ENCODE measurements around the gene NPR2. TPM values are rescaled to one million over a fixed set of nuclear protein-coding genes. Genes with fewer than 3 reads are reported as not detected.

NPR2 gene
- total and polyA plus RNA-seq, 5 experiments from 2014 or later, result 0.20 to 12.7 (median 0.94) TPM

- POLR2A ChIA-PET, result no interaction called here
- no peaks in the 10 kb centered on the region for H3K9me3 Mint-ChIP-seq
- H3K4me3 Mint-ChIP-seq, result no peak overlapping the region
- ATAC-seq (no peak), DNase-seq (no peak)
- no peaks in the 10 kb centered on the region for H3K27me3 Mint-ChIP-seq
- peaks cover 6 to 31% (median 13%) of the 10 kb centered on the region in 4 donors for H3K4me1 Mint-ChIP-seq
- peak overlapping the region in 2 of 10 donors; percentile 29 to 52 for H3K27ac Mint-ChIP-seq
- H3K36me3 Mint-ChIP-seq, result no peaks in the 10 kb centered on the region
Observed at GRCh38 chr9:35836595-35836994, 45.2 kb downstream of the NPR2 start.

GRCh38 chr9:35839926-35840325, 48.5 kb downstream of the NPR2 start:
- Mint-ChIP-seq H3K27ac (no peak overlapping the region), H3K4me3 (no peak overlapping the region), H3K36me3 (no peaks in the 10 kb centered on the region), H3K27me3 (no peaks in the 10 kb centered on the region), H3K9me3 (no peaks in the 10 kb centered on the region), H3K4me1 (peaks cover 9 to 33% (median 13%) of the 10 kb centered on the region in 4 donors)
- no peak for ATAC-seq
- no peak for DNase-seq
- POLR2A ChIA-PET, result no interaction called here

- ATAC-seq (no peak), DNase-seq (no peak)
- POLR2A ChIA-PET, result no interaction called here
- Mint-ChIP-seq H3K4me3 (no peak overlapping the region), H3K36me3 (no peaks in the 10 kb centered on the region), H3K27ac (no peak overlapping the region), H3K4me1 (peaks cover 17 to 42% (median 22%) of the 10 kb centered on the region in 4 donors), H3K9me3 (no peaks in the 10 kb centered on the region), H3K27me3 (no peaks in the 10 kb centered on the region)
Observed at GRCh38 chr9:35840881-35841644, 49.7 kb downstream of the NPR2 start.

- no peaks in the 10 kb centered on the region for H3K9me3 Mint-ChIP-seq
- POLR2A ChIA-PET, result no interaction called here
- H3K4me1 Mint-ChIP-seq, result peaks cover 17 to 43% (median 22%) of the 10 kb centered on the region in 4 donors
- no peak for DNase-seq
- no peaks in the 10 kb centered on the region for H3K36me3 Mint-ChIP-seq
- H3K4me3 Mint-ChIP-seq, result no peak overlapping the region
- no peaks in the 10 kb centered on the region for H3K27me3 Mint-ChIP-seq
- H3K27ac Mint-ChIP-seq, result no peak overlapping the region
- no peak for ATAC-seq
Observed at GRCh38 chr9:35841645-35841900, 50.2 kb downstream of the NPR2 start.

- no peaks in the 10 kb centered on the region for H3K27me3 Mint-ChIP-seq
- H3K36me3 Mint-ChIP-seq, result peaks cover 0 to 4% (median 0%) of the 10 kb centered on the region in 3 donors
- H3K9me3 Mint-ChIP-seq, result no peaks in the 10 kb centered on the region
- POLR2A ChIA-PET, result no interaction called here
- no peak overlapping the region for H3K4me3 Mint-ChIP-seq
- ATAC-seq (no peak), DNase-seq (no peak)
- H3K27ac Mint-ChIP-seq, result no peak overlapping the region
- H3K4me1 Mint-ChIP-seq, result peaks cover 14 to 49% (median 23%) of the 10 kb centered on the region in 4 donors
Observed at GRCh38 chr9:35842020-35842745, 50.8 kb downstream of the NPR2 start.

- Mint-ChIP-seq H3K27ac (no peak overlapping the region), H3K9me3 (no peaks in the 10 kb centered on the region), H3K36me3 (peaks cover 1 to 10% (median 2%) of the 10 kb centered on the region in 3 donors), H3K4me1 (peaks cover 14 to 54% (median 23%) of the 10 kb centered on the region in 4 donors), H3K27me3 (no peaks in the 10 kb centered on the region), H3K4me3 (no peak overlapping the region)
- DNase-seq (no peak), ATAC-seq (no peak)
- POLR2A ChIA-PET, result no interaction called here
Observed at GRCh38 chr9:35842795-35843194, 51.4 kb downstream of the NPR2 start.

GRCh38 chr9:35844628-35845270, 53.4 kb downstream of the NPR2 start:
- H3K27ac Mint-ChIP-seq, result peak overlapping the region in 9 of 10 donors; percentile 0 to 73 (median 52)
- peak; percentile 97 to 98 for ATAC-seq
- peaks cover 5 to 14% (median 6%) of the 10 kb centered on the region in 3 donors for H3K36me3 Mint-ChIP-seq
- H3K27me3 Mint-ChIP-seq, result no peaks in the 10 kb centered on the region
- peaks cover 14 to 63% (median 23%) of the 10 kb centered on the region in 4 donors for H3K4me1 Mint-ChIP-seq
- peak in 9 of 10 donors; percentile 35 to 79 (median 50) for DNase-seq
- POLR2A ChIA-PET, result interaction anchor here (0.5 kb wide), 1 partner anchor 1174 kb away, joined by 4 read pairs; no protein-coding TSS in a partner anchor
- H3K4me3 Mint-ChIP-seq, result peak overlapping the region in 4 of 10 donors; percentile 0 to 78 (median 52)
- no peaks in the 10 kb centered on the region for H3K9me3 Mint-ChIP-seq

GRCh38 chr9:35845824-35846771, 54.7 kb downstream of the NPR2 start:
- Mint-ChIP-seq H3K4me1 (peaks cover 10 to 56% (median 23%) of the 10 kb centered on the region in 4 donors), H3K27ac (peak overlapping the region in 8 of 10 donors; percentile 1 to 79 (median 64)), H3K9me3 (no peaks in the 10 kb centered on the region), H3K36me3 (peaks cover 5 to 17% (median 6%) of the 10 kb centered on the region in 3 donors), H3K27me3 (no peaks in the 10 kb centered on the region), H3K4me3 (peak overlapping the region in 6 of 10 donors; percentile 46 to 78 (median 57))
- DNase-seq (no peak), ATAC-seq (no peak)
- POLR2A ChIA-PET, result interaction anchor here (1.1 kb wide), 1 partner anchor 32 kb away, joined by 3 read pairs; the partner anchor contains the start of gene HINT2

- no peak for ATAC-seq
- POLR2A ChIA-PET, result interaction anchor here (0.6 kb wide), 1 partner anchor 10 kb away, joined by 3 read pairs; no protein-coding TSS in a partner anchor
Observed at GRCh38 chr9:35847792-35848572, 56.6 kb downstream of the NPR2 start.

GRCh38 chr9:35852267-35852815, 61.0 kb downstream of the NPR2 start:
- POLR2A ChIA-PET, result no interaction called here
- Mint-ChIP-seq H3K9me3 (no peaks in the 10 kb centered on the region), H3K36me3 (peaks cover 5 to 12% (median 6%) of the 10 kb centered on the region in 3 donors), H3K27ac (no peak overlapping the region), H3K27me3 (no peaks in the 10 kb centered on the region), H3K4me1 (peaks cover 0 to 14% (median 2%) of the 10 kb centered on the region in 4 donors), H3K4me3 (no peak overlapping the region)
- DNase-seq, result peak in 1 of 10 donors; percentile 3
- no peak for ATAC-seq

More at GRCh38 chr9:35847792-35848572, 56.6 kb downstream of the NPR2 start:
- DNase-seq, result no peak
- Mint-ChIP-seq H3K4me1 (peaks cover 10 to 48% (median 22%) of the 10 kb centered on the region in 4 donors), H3K27ac (no peak overlapping the region), H3K4me3 (peak overlapping the region in 1 of 10 donors; percentile 20), H3K36me3 (peaks cover 5 to 17% (median 6%) of the 10 kb centered on the region in 3 donors), H3K9me3 (no peaks in the 10 kb centered on the region), H3K27me3 (no peaks in the 10 kb centered on the region)

Data from naive thymus-derived CD8-positive, alpha-beta T cell (primary cell).